Motor neuron (in vitro differentiated cells): ENCODE measurements around the gene CLIP4. TPM values are rescaled to one million over a fixed set of nuclear protein-coding genes. Genes with fewer than 3 reads are reported as not detected.

Experiments used
- ATAC-seq, 8 experiments: fragments of 200-7000 bp; cut with Tn5 transposase; replicated peaks in 6 of 8; 2 replicates each; pipeline ENCODE4 v1.8.0; 2021; ENCODE audit warnings: mild to moderate bottlenecking in 8 of 8, moderate library complexity in 8 of 8
- H3K27ac ChIP-seq, 2 donors: fragments of 250-450 bp; sonication (Bioruptor Pico); 2 replicates each; pipeline ENCODE4 v1.9.0; 2021; ENCODE audit warnings: antibody characterized with exemption in 2 of 2, mild to moderate bottlenecking in 2 of 2, moderate library complexity in 1 of 2
- H3K4me1 ChIP-seq, 2 donors: fragments of 250-450 bp; sonication (Bioruptor Pico); replicated peaks in 1 of 2; 2 replicates each; pipeline ENCODE4 v1.6.1; 2021; ENCODE audit warnings: antibody characterized with exemption in 2 of 2, mild to moderate bottlenecking in 2 of 2, moderate library complexity in 1 of 2
- H3K4me3 ChIP-seq, 5 donors: fragments of 250-450 bp; sonication (Bioruptor Pico); 2 replicates each; pipeline ENCODE4 v1.9.0; 2021; ENCODE audit warnings: antibody characterized with exemption in 5 of 5, mild to moderate bottlenecking in 5 of 5, moderate library complexity in 4 of 5
- WGBS, 10 experiments: fragments of 450-650 bp; shearing (Covaris generic); methylation state at CpG; one replicate each; pipeline ENCODE4 v1.0.0; 2022; 5-methylcytosine and 5-hydroxymethylcytosine counted together
- in situ Hi-C, 9 experiments: fragments of 400-800 bp; cut with MboI; loops; one replicate each; pipeline ENCODE4 v1.15.0; 2021; ENCODE audit warnings: low sequenced_read_pairs in 9 of 9, low pct_unique_long_range_greater_than_20kb in 2 of 9; ENCODE audit not compliant: unreplicated experiment in 9 of 9
- total RNA-seq, 8 experiments: library from RNA; unstranded; fragments of 300-600 nt; gene quantifications; 2 replicates each; pipeline versions ENCODE4 v1.2.3 to v1.2.4, GENCODE V29; 2022

Gene CLIP4
- total RNA-seq, 8 experiments from 2014 or later, result 5.4 to 63.1 (median 19.1) TPM

DNA sequence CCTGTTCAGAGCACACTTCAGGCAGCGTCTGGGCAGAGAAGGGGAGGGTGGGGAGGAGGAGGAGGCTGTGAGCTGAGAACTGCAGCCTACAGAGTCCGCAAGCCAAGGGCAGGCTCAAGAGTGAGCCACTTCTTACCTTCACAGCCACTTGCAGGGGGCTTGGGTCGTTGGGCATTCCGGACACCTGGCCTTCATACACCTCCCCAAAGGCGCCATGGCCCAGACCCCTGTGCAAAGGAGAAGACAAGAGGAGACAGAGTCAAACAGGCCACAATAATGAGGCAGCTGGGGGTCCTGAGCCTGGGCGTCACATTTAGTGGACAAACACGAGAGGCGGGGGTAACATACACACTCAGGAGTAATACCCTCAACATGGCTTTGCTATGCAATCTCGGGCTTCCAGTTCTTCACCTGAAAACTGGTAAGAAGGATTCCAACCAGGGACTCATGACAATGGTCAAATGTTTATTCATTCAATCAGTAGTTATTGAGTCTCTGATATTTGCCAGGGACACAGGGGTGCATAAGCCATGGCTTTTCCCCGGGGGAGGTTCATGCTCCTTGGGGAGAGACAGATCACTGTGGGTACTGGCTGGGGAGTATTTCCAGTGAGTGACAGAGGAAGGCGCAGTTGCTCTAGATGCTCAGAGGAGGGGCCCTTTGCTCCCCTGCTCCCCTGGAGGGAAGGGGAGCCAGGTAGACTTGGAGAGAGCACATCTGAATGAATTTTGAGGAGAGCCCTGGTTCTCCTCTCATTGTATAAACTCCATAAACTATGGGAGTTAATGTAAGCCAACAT lies 107.4 kb downstream of the CLIP4 start:
- Histone ChIP-seq H3K27ac (no peak overlapping the region), H3K4me1 (no peaks in the 10 kb centered on the region), H3K4me3 (no peak overlapping the region)
- in situ Hi-C loops, result no loop called here
- WGBS, 10 experiments, result 60 to 100% (median 83%) methylated on average over 1 to 6 of the region's 11 CpGs; no CpG with 5 or more reads in 2 of the 10 experiments
- ATAC-seq, result no peak

- WGBS, 10 experiments, result 83 to 100% (median 90%) methylated on average over 1 to 7 of the region's 11 CpGs; no CpG with 5 or more reads in 5 of the 10 experiments
- in situ Hi-C loops, result no loop called here
- no peak for ATAC-seq
- Histone ChIP-seq H3K4me3 (no peak overlapping the region), H3K27ac (no peak overlapping the region), H3K4me1 (peaks cover 5% of the 10 kb centered on the region in 2 donors)
Observed at GRCh38 chr2:29223257-29223656, 108.0 kb downstream of the CLIP4 start.

DNA sequence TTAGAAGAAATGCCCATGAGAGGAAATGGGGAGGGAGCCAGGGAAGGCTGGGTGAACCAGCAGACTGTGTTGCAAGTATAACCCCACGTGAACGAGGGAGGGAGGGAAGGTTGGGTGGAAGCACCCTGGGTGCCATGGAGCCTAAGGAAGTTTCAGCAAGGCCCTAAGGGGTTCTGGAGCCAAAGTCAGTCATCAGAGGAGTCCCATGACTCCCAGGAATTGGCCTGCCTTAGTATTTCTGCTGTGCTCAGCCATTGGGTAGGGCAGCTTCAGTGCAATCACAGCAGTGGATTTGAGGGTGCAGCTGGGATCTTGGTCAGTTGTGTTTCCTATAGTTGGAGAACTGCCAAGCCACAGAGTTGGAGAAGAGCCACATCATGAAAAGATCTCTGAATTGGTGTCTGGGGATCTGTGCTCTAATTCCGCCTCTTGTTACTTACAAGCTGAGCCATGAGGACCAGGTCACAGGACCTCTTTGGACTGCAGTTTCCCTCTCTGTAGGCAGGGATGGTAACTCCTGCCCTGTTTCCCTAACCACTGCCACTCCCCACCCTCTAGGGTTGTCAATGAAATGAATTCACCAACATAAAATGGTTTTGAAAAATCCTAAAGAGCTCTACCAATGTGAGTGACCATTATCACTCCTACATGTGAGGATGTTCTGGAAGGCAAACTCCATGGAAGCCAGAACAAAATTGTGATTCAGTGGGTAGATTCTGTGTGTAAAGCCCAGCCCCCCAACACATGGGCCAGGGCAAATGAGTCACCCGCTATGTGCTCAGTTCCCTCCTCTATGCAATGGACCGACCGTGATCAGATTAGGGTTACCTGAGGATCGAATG lies 108.9 kb downstream of the CLIP4 start:
- in situ Hi-C loops, result no loop called here
- ATAC-seq, result peak in 3 of 8 experiments; percentile 30 to 82 (median 68)
- Histone ChIP-seq H3K27ac (no peak overlapping the region), H3K4me3 (no peak overlapping the region), H3K4me1 (peaks cover 6% of the 10 kb centered on the region in 2 donors)
- WGBS, 10 experiments, result 17 to 96% (median 80%) methylated on average over 1 to 4 of the region's 7 CpGs; no CpG with 5 or more reads in 3 of the 10 experiments

- H3K4me1 ChIP-seq, result peaks cover 6% of the 10 kb centered on the region in 2 donors
- H3K27ac ChIP-seq, result no peak overlapping the region
- 35 to 100% (median 87%) methylated on average over 1 to 9 of the region's 17 CpGs; no CpG with 5 or more reads in 2 of the 10 experiments for WGBS, 10 experiments
- ATAC-seq, result no peak
- in situ Hi-C loops, result no loop called here
- H3K4me3 ChIP-seq, result no peak overlapping the region
Observed at GRCh38 chr2:29224693-29225551, 109.7 kb downstream of the CLIP4 start.

DNA sequence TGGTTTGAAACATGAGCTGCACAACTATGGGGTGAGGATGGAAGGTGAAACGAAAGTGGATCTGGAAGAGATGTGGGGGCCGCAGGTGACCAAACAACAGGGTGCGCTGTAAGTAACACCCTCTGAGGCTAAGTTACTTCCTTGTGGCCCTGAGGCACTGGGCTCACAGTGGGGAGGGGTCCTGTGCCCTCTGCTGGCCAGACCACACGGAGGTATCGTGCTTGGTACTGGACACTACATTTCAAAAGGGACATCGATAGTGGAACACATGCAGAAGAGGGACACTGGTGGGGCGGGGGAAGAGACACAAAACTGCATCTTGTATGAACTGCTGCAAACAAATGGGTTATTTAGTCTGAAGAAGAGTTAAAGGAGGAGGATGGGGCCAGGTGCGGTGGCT lies 110.6 kb downstream of the CLIP4 start:
- 53 to 100% (median 80%) methylated on average over 1 to 7 of the region's 8 CpGs; no CpG with 5 or more reads in 3 of the 10 experiments for WGBS, 10 experiments
- in situ Hi-C loops, result no loop called here
- H3K4me3 ChIP-seq, result no peak overlapping the region
- H3K4me1 ChIP-seq, result peaks cover 6% of the 10 kb centered on the region in 2 donors
- H3K27ac ChIP-seq, result no peak overlapping the region
- no peak for ATAC-seq

DNA sequence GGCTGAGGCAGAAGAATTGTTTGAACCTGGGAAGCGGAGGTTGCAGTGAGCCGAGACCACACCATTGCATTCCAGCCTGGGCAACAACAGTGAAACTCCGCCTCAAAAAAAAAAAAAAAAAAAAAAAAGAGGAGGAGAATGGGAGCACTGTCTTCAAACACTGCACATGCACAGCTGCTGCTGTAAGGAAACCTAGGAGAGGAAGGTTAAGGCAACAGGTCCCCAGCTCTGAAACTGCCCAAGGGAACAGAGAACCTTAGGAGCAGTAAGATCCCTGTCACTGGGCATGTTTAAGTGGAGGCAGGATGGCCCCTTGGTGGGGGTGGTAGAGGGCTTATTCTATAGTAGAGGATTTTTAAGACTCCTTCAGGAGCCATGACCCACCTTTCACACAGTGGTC lies 111.2 kb downstream of the CLIP4 start:
- H3K4me3 ChIP-seq, result no peak overlapping the region
- 0 to 100% (median 80%) methylated on average over 1 to 3 of the region's 3 CpGs; no CpG with 5 or more reads in 5 of the 10 experiments for WGBS, 10 experiments
- ATAC-seq, result no peak

GRCh38 chr2:29226808-29227207 lies 111.6 kb downstream of the CLIP4 start:
- in situ Hi-C loops, result no loop called here
- no peak overlapping the region for H3K27ac ChIP-seq
- peaks cover 6% of the 10 kb centered on the region in 2 donors for H3K4me1 ChIP-seq
- no peak for ATAC-seq
- H3K4me3 ChIP-seq, result no peak overlapping the region
- 53 to 80% (median 68%) methylated on average over 1 to 5 of the region's 7 CpGs; no CpG with 5 or more reads in 6 of the 10 experiments for WGBS, 10 experiments

More for the DNA sequence above, 111.2 kb downstream of the CLIP4 start:
- Histone ChIP-seq H3K4me1 (peaks cover 6% of the 10 kb centered on the region in 2 donors), H3K27ac (no peak overlapping the region)
- in situ Hi-C loops, result no loop called here

DNA sequence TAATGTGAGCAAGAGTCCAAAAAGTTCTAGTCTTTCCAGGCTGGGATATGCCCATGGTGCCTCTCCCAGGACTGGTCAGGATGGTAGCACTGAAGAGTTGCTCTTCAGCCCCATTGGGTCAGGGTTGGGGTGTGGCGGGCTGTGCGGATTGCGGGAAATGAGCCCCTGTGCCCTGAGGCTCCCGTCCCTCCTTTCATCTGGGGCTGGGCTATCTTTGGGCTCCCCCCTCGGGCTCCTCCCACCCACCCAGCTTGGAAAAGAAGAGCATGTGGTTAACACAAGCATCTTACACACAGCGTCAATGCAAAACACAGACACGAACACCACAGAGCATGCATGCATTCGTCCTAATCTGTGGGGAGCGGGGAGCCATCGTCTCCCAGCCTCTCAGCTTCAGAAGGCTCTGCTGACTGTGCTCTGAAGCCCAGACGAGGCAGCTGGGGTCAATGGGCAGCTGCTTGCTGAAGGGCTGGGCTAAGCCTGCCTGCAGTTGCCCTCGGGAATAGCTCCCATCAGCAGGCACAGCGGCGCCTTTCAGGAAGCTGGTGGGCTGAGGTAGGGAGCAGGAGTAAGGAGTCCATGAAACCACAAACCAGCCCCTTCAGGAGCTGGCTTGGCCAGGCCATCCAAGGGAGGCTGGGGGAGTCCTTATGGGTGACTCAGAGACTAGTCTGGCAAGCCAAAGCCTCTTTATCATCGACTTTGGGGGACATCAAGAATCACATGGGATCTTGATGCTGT lies 112.9 kb downstream of the CLIP4 start:
- Histone ChIP-seq H3K4me1 (peaks cover 6% of the 10 kb centered on the region in 2 donors), H3K4me3 (no peak overlapping the region), H3K27ac (no peak overlapping the region)
- in situ Hi-C loops, result no loop called here
- WGBS, 10 experiments, result 0 to 62% (median 25%) methylated on average over 1 to 8 of the region's 15 CpGs; no CpG with 5 or more reads in 2 of the 10 experiments
- ATAC-seq, result peak; percentile 41 to 89 (median 60)

DNA sequence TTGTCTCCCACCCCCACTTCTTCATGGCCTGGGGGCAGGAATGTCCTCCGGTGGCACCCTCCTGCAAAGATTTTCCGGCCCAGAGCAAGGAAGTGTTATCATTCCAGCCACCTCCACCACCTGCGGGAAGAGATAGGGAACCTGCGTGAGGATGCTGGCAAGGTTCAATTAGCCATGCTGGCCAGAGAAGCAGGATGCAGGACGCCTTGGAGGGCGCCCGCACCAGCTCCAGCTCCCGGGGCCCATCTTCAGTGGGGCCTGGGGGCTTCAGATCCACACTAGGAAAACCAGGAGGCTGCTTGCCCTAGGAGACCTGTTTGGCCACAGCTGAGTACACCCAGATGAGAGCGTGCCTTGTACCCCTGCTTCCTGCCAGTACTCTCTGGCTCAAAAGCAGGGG lies 113.7 kb downstream of the CLIP4 start:
- peaks cover 6% of the 10 kb centered on the region in 2 donors for H3K4me1 ChIP-seq
- no peak overlapping the region for H3K4me3 ChIP-seq
- in situ Hi-C loops, result no loop called here
- WGBS, 10 experiments, result 88 to 100% methylated on average over 2 to 5 of the region's 9 CpGs; no CpG with 5 or more reads in 8 of the 10 experiments
- no peak overlapping the region for H3K27ac ChIP-seq
- no peak for ATAC-seq

DNA sequence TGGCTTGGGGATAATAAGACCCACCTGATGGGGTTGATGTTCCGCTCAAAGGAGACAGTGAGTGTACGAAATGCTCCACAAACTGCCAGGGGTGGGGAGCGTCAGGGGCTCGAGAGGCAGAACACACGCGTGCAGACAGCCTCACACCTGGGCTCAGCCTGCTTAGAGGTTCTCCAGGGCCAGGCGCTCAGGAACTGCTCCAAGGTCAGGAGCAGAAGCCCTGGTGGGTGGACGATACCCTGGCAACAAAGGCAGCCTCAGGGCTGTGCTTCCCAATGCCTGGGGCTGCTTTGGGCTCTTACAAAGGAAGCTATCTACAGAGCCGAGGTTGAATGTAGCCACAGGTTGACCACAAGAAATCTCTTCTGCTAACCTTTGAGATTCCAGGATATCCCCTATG lies 114.4 kb downstream of the CLIP4 start:
- no peak for ATAC-seq
- Histone ChIP-seq H3K4me1 (peaks cover 6% of the 10 kb centered on the region in 2 donors), H3K4me3 (no peak overlapping the region), H3K27ac (no peak overlapping the region)
- in situ Hi-C loops, result no loop called here
- 60 to 100% (median 90%) methylated on average over 1 to 5 of the region's 9 CpGs; no CpG with 5 or more reads in 4 of the 10 experiments for WGBS, 10 experiments

DNA sequence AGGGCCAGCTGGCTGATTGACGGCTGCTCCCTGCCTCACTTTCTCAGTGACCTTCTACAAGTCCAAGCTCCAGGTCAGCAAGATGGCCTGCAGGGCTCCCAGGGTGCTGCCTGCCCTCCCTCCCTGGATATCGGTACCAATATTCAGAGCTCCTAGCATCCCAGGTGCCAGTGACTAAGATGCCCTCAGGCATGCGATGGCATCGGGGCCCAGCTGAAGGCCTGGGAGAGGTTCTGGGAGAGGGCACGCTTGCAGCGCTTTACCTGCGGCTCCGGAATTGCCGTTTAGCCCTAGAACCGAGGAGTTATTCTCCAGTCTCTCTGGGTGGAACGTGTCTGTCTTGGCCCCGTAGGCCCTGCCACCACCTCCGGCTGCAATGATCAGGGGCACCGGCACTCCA lies 116.8 kb downstream of the CLIP4 start:
- ATAC-seq, result no peak
- H3K4me3 ChIP-seq, result no peak overlapping the region
- 40 to 100% (median 94%) methylated on average over 1 to 7 of the region's 14 CpGs; no CpG with 5 or more reads in 3 of the 10 experiments for WGBS, 10 experiments
- in situ Hi-C loops, result no loop called here
- no peak overlapping the region for H3K27ac ChIP-seq
- peaks cover 6% of the 10 kb centered on the region in 2 donors for H3K4me1 ChIP-seq

- 39 to 100% (median 80%) methylated on average over 1 to 5 of the region's 6 CpGs; no CpG with 5 or more reads in 2 of the 10 experiments for WGBS, 10 experiments
- in situ Hi-C loops, result no loop called here
- no peak for ATAC-seq
- Histone ChIP-seq H3K4me1 (no peaks in the 10 kb centered on the region), H3K27ac (no peak overlapping the region), H3K4me3 (no peak overlapping the region)
Observed at GRCh38 chr2:29233428-29233827, 118.2 kb downstream of the CLIP4 start.
